Stimulated activated CD8-positive, alpha-beta memory T cell treated with anti-CD3 and anti-CD28 coated beads, Interleukin-15, amount 100 ng/mL, for 48 hours (primary cell): ENCODE data around the gene USP31.
"Not testable (repeated sequence)": the region's sequence is repeated elsewhere in the genome, so short reads cannot be mapped to it uniquely, and the experiment has no call there.

Experiments used
- DNase-seq, 2 donors: peaks; one replicate each; pipeline ENCODE4 v3.0.0-alpha.2; 2020; ENCODE audit warnings: low read depth in 2 of 2

The USP31 gene

DNA sequence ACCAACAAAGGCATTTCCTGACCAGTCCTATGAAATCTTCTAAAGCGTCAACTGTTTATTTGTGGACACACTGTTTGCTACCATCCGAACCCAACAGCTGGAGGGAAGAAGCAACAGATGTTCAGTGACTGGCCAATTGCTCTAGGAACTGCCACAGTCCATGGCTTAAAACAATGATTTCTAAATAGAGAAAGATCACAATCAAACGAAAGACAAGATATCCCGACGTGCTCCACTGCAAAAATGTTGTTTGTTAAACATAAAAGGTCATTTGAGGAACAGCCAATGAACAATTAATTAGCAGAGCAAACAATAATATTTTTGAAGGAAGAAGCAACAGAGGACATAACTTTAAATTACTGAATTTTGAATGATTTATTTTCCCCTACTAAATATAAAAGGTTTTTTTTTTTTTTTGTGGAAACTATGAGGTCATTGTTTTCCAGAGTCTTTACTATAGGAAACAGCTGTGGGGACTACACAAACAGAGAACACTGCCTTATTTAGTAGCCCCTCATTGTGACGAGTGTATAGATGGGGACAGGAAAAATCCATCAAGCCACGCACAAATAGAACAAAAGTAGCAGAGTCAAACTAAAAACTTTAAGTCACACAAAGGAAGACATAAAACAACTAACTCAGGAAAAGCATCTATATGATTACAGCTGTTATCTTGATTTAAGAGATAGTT is 17.2 kb downstream of the USP31 start:
- DNase-seq, result no peak

DNA sequence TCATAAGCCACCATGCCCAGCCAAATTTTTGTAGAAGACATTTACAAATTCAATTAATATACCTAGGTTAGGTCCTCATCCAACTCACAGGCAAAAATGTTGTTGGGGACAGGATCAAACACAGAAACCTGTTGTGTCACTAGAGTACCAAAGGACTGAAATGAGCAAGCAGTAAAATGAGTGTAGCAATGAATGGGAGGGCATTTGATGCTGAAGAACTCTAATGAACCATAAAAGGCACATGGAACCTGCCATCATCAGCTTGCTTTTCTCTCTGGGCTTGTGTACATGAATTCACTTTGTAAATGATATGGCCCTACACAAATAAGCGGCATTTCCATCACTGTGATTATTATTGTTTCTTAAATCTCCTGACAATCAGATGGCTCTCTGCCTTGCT is 17.8 kb downstream of the USP31 start:
- no peak for DNase-seq

DNA sequence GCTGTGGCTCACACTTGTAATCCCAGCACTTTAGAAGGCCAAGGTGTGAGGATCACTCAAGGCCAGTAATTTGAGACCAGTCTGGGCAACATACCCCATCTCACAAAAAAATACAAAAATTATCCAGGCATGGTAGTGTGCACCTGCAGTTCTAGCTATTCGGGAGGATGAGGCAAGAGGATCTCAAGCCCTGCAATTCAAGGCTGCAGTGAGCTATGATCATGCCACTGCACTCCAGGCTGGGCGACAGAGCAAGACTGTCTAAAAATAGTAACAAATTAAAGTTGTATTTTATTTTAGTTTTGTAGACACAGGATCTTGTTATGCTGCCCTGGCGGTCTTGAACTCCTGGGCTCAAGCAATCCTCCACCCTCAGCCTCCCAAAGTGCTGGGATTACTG is 18.2 kb downstream of the USP31 start:
- no peak for DNase-seq

DNA sequence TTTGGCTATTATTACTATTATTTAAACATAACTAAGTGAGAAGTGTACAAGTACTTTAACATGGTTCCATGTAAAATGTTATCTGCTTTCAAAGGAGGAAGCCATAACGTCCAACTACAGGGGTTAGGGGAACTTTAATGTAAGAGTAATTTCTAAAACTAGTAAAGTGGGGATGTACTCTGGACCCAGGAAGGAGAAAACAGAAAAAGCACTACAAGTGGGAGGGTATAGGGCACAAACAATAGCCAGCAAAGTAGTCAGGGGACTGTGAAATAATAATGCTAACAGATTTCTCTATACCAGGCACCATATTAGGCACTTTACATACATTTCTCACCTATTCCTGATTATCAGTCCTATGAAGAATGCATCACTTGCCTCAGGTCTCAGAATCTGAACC is 19.6 kb downstream of the USP31 start:
- DNase-seq, result no peak

DNA sequence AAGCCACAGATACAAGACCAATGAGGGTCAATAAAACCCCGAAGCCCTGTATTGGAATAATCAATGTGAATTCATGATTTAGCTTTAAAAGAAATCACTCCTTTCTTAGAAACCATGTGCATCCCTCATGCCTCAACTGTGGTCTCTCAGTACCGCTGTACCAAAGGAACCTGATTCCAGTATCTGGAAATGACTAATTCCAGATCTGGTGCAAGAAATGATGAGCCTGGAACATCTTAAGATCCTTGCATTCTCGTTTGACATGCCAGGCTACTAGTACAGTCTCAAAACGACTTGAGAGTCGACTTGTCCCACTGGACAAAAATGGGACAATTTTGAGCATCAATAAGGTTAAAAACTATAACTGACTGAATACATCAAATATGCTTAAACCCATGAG is 21.2 kb downstream of the USP31 start:
- DNase-seq, result no peak

DNA sequence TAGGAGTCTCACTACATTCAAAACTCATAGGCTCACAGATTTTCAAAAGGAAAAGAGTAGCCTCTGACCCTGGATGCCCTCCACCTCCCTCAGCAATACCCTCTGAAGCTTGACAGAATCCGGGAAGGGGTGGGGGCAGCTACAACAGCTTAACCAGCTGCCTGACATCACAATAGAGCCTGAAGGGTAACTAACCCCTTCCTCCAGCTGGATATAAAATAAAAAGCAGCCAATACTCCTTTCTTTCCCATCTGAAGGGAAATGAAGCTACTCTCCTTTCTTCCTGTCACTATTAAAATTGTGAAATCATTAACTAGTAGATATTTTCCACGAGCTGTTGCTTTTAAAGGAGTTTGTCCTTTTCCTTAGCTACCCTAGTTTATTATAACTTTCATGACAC is 24.0 kb downstream of the USP31 start:
- DNase-seq, result no peak

DNA sequence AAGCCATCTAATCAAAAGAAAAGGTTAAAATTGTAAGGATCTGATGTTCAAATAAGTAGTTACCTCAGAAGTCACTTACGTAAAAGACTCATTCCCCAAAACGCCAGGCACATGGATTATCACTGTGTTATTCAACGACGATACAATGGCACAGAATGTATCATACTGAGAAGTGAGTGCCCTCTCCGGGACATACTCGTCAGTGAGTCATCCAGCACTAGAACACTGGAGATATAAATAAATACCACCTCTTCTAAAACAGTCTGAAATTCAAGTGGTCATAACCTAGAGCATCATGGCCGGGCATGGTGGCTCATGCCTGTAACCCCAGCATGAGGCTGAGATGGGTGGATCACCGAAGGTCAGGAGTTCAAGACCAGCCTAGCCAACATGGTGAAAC is 24.9 kb downstream of the USP31 start:
- no peak for DNase-seq

DNA sequence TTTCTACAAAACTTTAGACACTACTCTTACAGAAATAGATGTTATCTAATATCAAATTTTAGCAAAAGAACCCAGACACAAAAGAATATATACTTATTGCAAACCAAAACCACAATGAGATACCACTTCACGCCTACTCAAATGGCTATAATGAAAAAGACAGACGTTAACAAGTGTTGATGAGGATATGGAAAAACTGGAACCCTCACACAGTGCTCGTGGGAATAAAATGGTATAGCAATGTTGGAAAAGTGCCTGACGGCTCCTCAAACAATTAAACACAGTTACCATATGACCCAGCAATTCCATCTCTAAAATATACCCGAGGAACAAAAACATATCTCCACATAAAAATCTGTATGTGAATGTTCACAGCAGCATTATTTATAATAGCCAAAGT is 27.1 kb downstream of the USP31 start:
- DNase-seq, result no peak

DNA sequence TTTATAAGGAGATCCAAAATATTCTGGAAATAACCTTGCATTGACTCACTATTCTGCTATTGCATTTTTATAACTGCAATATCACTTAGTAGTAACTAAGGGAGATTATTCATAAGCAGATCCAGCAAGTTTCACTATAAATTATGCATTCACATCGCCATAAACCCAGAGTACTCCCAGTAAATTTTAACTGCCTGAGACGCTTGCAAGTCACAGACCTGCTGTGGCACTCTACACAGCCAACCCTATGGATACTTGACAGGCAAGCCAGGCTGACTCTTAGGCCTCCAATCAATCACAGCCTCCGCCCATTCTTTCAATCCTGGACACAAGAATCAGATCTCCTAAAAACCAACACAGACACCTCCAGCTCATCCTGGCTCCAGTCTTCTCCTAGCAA is 28.2 kb downstream of the USP31 start:
- DNase-seq, result no peak

DNA sequence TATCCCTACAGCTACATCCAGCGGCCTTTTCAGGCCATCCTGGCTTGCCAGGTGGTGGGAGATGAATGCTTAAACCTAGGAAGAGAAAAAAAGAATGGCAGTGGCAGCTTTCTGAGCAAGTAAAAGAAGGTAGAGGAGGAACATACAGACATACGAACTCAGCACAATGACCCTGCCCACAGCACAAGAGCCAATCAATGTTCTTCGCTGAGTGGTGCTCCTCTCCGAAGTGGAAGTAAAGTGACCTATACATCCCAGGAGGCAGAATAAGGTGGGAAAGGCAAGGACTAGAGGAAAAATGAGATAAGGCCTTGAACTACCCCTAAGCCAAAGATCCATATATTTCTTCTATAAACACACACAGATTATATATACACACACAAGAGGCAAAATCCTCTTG is 28.7 kb downstream of the USP31 start:
- no peak for DNase-seq

DNA sequence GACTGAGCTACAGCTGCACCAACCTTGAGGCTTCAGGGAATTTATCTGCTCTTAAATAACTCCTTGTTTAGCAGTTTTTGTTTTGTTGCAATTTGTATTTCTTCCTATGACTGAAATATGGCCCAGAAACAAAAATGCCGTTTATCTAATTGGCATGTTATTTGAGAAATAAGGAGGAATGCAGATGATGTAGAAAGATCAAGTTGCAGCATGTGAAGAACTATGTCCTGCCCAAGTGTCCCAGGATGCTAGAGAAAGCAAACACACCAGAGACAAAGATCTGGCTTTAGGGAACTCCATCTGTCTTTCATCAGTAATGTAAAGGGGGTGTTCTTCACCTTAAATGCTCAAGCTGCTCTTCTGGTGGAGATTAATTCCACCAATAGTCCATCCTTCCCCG is 29.7 kb downstream of the USP31 start:
- DNase-seq, result no peak

DNA sequence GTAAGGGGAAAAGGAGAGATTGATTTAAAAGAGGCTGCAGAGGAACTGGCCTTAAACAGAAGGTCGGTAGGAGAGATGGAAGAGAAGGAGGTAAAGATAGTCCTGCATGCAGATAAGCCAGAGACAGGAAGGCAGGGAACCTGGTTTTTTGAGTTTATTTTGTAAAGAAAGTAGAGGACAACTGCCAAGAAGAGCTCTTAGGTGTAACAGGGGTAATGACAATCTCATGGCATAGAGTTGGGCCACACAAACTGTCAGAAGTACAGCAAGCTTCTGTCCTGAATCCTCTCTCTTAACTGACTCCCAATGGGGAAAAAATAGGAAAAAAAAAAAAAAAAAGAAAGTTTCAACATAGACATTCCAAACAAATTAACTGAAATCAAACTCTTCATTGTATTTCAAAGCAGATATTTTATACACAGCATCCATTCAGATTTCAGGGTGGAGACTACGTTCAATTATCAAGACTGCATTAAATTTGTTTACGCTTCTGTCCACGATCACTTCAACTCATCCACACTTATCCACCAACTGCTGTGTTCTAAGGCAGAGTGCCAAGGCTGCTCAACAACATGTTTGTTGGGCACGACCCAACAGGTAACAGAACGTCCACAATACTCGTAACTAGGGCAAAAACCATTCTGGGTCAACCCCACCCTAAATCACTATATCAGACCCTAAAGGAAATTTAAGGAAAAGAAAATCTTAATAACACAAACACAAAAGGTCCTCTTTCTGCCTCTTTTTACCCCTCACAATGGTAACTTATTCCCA is 34.9 kb downstream of the USP31 start:
- no peak for DNase-seq

DNA sequence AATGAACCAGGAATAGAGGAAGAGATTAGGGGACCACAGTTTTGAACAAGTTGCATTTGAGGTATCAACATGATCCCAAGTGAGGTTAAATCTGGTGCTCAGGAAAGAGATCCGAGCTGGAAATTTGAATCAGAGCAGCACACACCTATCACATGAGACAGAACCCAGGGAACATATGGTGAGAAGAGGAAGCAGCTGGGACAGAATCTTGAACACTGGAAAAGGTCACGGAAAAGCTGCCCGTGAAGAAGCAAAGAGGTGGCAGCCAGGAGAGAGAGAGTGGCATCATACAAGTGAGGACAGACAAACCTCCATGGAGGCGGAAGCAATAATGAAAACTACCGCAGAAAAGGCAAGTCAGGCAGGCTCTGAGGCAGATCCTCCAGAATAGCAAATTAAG is 36.1 kb downstream of the USP31 start:
- no peak for DNase-seq

DNA sequence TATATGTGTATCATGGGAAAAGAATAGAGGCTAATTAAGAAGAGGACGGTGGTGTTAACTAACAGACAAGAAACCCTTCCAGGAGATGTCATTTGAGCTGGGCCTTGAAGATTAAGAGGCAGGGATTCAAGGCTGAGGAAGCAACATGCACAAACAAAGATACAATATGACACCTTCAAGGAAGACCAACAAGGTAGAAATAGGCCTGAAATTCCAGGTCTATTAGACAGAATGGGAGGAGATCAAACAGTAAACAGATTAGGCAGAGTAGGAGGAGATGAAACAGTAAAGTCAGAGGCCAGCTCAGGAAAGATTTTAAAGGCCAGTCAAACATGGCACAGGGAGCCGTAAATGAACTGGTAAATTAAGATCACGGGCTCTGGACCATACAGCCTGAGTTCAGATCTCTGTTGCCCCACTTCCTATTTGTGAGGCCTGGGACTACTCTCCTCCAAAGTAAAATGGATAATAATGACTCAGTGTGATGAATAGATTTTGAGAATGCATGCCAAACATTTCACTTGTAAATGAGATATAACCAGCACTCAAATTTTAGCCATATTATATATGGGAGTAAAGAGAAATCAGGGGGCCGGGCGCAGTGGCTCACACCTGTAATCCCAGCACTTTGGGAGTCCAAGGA is 38.9 kb downstream of the USP31 start:
- DNase-seq, result no peak

DNA sequence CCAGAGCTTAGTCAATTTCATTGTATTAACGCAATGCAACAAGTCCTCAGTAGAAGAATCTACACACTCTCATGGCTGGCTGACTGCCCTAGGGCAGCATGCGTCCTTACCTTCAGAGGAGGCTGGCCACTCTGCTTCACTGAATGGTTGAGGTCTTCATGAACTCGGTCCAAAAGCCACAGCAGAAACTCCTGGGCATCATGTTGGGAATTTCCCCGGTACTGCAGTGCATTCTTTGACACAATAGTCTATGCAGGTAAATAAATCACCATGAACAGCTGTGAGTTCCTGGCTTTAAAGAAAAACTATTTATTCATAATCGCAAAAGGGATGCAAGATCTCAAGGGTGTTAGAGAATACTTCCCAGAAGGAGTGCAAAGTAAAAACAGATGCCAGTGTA is 41.3 kb downstream of the USP31 start:
- no peak for DNase-seq

DNA sequence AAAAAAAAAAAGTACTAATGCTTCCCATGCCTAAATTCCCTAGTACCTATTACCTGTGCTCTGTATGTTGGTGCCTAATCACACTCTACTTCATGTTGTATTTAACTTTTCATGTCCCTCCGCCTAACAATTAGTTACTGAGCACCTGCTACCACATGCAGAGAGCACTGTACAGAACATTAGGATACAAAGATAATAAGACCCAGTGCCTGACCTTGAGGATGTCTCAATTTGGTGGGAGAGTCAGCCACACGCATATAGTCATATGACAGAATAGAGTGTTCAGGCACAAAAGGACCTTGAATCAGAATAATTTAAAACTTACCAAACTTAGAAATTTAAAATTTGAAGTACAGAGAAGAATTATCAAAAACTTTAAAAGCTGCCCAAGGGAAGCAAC is 42.1 kb downstream of the USP31 start:
- no peak for DNase-seq

DNA sequence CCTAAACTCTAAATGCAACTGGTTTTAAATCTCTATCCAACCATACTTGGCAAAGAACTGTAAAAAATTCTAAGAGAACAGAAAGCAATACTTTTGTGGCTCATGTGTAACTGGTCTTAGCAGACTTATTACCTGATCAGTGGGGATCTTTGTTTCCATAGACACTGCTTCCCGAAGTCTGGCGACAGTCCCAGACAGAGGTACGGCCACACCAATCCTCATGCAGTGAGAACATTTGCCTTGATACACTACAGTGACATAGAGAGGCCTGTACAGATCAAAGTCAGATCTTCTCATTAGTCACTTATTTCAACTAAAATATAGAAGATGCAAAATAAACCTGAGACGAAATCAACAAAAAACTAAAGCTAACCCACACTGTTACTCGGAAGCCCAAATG is 43.9 kb downstream of the USP31 start:
- DNase-seq, result no peak

DNA sequence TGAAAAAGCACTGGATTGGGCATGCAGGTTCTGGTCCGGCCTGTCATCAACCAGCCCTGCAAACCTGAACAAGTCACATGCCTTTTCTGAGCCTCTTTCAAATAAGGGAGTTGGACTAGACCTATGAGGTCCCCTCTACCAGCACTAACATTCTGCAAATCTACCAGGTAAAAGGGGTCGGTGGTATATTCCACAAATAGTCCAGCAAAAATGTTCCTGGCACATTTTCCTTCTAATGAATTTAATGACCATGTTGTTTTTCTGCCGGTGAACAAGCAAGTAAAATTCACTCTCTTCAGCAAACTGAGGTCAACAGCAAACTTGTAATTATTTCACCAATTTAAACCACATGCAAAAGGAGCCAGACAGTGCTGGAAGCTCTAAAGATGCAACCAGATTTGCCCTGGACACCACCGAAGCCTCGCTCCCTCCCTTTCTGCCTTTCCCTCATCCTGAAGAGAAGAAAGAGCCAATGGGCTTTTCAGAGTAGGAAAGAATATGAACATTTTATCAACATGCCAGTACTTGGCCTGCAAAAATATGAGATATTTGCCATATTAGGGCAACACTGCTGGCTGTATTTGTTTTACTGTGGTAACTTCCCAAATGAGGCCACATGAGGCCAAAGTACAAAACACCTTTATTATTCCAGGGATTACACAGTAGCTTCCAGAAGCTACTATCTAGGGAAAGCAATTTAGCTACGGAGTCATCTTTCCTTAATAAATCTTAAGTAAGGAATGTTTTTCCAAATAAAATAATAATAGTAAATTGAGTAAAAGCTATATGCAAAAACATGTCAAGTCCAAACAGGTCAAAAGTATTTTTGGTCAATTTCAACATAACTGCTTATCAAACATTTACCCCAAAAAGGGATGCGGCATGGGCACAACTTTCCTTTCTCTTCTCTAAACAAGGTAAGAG is 45.0 kb downstream of the USP31 start:
- no peak for DNase-seq

DNA sequence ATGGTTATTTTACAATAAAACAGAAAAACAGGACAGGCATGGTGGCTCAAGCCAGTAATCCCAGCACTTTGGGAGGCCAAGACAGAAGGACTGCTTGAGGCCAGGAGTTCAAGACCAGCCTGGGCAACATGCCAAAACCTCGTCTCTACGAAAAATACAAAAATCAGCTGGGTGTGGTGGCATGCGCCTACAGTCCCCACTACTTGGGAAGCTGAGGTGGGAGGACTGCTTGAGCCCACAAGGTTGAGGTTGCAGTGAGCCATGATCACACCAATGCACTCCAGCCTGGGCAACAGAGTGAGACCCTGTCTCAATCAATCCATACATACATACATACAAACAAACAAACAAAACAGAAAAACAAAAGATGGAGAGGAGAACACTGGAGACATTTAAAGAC is 45.6 kb downstream of the USP31 start:
- no peak for DNase-seq

DNA sequence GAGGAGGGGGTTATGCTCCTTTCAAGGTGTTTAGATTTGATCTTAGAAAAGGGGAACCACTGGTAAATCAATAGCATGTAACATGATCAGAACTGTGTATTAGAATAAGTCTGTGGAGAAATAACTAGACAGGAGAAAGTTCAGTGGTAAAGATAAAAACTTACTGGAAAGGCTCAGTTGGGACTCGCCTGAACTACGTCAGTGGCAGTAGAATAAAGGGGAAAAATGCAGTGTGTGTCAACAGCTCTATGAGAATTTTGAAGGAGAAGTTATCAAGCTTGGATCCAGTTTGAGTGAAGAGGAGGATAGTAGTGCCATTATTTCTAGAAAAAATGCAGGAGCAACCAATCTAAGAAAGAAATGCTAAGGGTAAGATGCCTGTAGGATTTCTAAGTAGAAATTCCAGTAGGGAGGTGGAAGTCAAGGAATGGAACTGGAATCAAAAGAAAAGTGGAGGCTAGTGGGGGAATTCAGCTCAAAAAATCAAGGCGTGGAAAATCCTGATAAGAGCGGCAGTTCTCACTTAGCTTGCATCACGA is 48.2 kb downstream of the USP31 start:
- DNase-seq, result no peak

DNA sequence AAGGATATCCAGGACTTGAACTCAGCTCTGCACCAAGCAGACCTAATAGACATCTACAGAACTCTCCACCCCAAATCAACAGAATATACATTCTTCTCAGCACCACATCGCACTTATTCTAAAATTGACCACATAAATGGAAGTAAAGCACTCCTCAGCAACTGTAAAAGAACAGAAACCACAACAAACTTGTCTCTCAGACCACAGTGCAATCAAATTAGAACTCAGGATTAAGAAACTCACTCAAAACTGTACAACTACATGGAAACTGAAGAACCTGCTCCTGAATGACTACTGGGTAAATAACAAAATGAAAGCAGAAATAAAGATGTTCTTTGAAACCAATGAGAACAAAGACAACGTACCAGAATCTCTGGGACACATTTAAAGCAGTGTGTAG is 52.8 kb downstream of the USP31 start:
- not testable (repeated sequence) for DNase-seq

DNA sequence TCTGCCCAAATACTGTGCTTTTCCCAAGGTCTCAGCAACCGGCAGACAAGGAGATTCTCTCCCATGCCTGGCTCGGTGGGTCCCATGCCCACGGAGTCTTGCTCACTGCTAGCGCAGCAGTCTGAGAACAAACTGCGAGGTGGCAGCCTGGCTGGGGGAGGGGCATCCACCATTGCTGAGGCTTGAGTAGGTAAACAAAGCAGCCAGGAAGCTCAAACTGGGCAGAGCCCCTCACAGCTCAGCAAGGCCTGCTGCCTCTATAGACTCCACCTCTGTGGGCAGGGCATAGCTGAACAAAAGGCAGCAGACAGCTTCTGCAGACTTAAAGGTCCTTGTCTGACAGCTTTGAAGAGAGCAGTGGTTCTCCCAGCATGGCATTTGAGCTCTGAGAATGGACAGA is 55.1 kb downstream of the USP31 start:
- not testable (repeated sequence) for DNase-seq
